GM10266 (cell line): Measurements from ENCODE around the gene MTMR4.

Source experiments
- DNase-seq: peaks from one replicate; pipeline ENCODE4 v3.0.0; 2012; ENCODE audit errors: extremely low spot score
- CTCF ChIP-seq: IDR thresholded peaks from 2 replicates; pipeline ENCODE4 v1.5.1; 2012; ENCODE audit warnings: mild to moderate bottlenecking, low read depth; ENCODE audit not compliant: control insufficient read depth, insufficient read depth; ENCODE audit errors: missing control alignments

MTMR4 gene

GRCh38 chr17:58532555-58532951 is 18.1 kb upstream of the MTMR4 start:
- no peak for TF ChIP-seq CTCF
- no peak for DNase-seq

GRCh38 chr17:58531661-58532554 is 17.5 kb upstream of the MTMR4 start:
- TF ChIP-seq CTCF = no peak
- DNase-seq = peak; percentile 83

GRCh38 chr17:58531122-58531521 is 16.7 kb upstream of the MTMR4 start:
- no peak for TF ChIP-seq CTCF
- no peak for DNase-seq

- no peak for TF ChIP-seq CTCF
- no peak for DNase-seq
These were observed 16.2 kb upstream of the MTMR4 start for GRCh38 chr17:58530655-58531054.

- no peak for TF ChIP-seq CTCF
- no peak for DNase-seq
These were observed 14.8 kb upstream of the MTMR4 start for GRCh38 chr17:58529275-58529674.

- TF ChIP-seq CTCF = no peak
- DNase-seq = no peak
These were observed 14.0 kb upstream of the MTMR4 start for GRCh38 chr17:58528443-58528842.

- no peak for DNase-seq
- TF ChIP-seq CTCF = no peak
These were observed 13.5 kb upstream of the MTMR4 start for GRCh38 chr17:58527949-58528348.
